ENCODE data around the gene SLC7A7. TPM values are rescaled to one million over a fixed set of nuclear protein-coding genes. Genes with fewer than 3 reads are reported as not detected.
"Not testable (repeated sequence)": the region's sequence is repeated elsewhere in the genome, so short reads cannot be mapped to it uniquely, and the experiment has no call there.

Gene SLC7A7
- total and polyA plus RNA-seq, 4 donors = 2.8 to 14.3 (median 8.8) TPM

DNA sequence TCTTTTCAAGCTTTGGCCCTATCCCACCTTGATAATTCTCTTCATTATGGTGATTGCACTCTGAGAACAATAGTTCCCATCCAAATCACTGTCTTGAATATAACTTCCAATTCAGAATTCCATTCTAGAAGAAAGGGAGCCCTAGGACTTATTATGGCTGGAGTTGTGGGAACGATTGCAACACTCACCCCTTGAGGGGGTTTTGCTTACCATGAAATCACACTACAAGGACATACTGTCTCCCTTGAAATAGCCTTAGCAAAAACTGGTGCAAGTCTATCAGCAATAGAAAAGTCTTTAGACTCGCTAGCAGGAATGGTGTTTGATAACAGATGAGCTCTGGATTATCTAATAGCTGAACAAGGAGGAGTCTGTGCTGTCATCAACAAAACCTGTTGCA lies 80.1 kb downstream of the SLC7A7 start:
- Histone ChIP-seq H3K4me1 (ENCODE audit: control insufficient read depth in 4 of 4, insufficient read depth in 4 of 4, low read length in 3 of 4) (no peaks in the 10 kb centered on the region), H3K27me3 (ENCODE audit: control insufficient read depth in 4 of 4, insufficient read depth in 4 of 4, low read length in 3 of 4) (no peaks in the 10 kb centered on the region), H3K4me3 (ENCODE audit: low read depth in 1 of 3, low read length in 3 of 3) (no peak overlapping the region), H3K9ac (ENCODE audit: low read depth in 1 of 2, low read length in 2 of 2) (no peak overlapping the region), H3K9me3 (ENCODE audit: control insufficient read depth in 4 of 4, low read length in 3 of 4) (peaks cover 0 to 2% (median 0%) of the 10 kb centered on the region in 4 donors), H3K27ac (ENCODE audit: low read depth in 1 of 2, low read length in 2 of 2) (no peak overlapping the region), H3K36me3 (ENCODE audit: control insufficient read depth in 4 of 4, insufficient read depth in 3 of 4, low read depth in 1 of 4, low read length in 3 of 4) (no peaks in the 10 kb centered on the region)
- DNase-seq (ENCODE audit: low spot score) = no peak
- WGBS = 87% methylated on average over 2 of the region's 2 CpGs
- no peak for TF ChIP-seq SP1 (IDR thresholded peaks at IDR 0.05)
- TF ChIP-seq, protein P1, sequence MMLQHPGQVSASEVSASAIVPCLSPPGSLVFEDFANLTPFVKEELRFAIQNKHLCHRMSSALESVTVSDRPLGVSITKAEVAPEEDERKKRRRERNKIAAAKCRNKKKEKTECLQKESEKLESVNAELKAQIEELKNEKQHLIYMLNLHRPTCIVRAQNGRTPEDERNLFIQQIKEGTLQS (IDR thresholded peaks at IDR 0.05) = no peak

DNA sequence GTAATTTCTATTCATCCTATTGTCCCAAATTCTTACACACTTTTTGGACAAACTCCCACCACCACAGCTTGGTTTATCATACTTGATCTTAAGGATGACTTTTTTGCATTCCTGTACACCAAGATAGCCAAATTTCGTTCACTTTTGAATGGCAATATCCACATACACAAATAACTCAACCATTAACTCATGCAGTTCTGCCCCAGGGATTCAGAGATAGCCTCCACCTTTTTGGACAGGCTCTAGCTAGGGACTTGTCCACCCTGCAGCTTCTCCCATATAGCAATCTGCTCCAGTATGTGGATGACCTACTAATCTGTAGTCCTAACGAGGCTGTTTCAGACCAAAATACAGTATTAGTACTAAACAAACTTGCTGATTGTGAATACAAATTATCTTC lies 81.4 kb downstream of the SLC7A7 start:
- WGBS = 60% methylated on average over 2 of the region's 2 CpGs
- Histone ChIP-seq H3K27ac (ENCODE audit: low read depth in 1 of 2, low read length in 2 of 2) (no peak overlapping the region), H3K27me3 (ENCODE audit: control insufficient read depth in 4 of 4, insufficient read depth in 4 of 4, low read length in 3 of 4) (no peaks in the 10 kb centered on the region), H3K4me1 (ENCODE audit: control insufficient read depth in 4 of 4, insufficient read depth in 4 of 4, low read length in 3 of 4) (no peaks in the 10 kb centered on the region), H3K9ac (ENCODE audit: low read depth in 1 of 2, low read length in 2 of 2) (no peak overlapping the region), H3K9me3 (ENCODE audit: control insufficient read depth in 4 of 4, low read length in 3 of 4) (peaks cover 0 to 2% (median 0%) of the 10 kb centered on the region in 4 donors), H3K4me3 (ENCODE audit: low read depth in 1 of 3, low read length in 3 of 3) (no peak overlapping the region), H3K36me3 (ENCODE audit: control insufficient read depth in 4 of 4, insufficient read depth in 3 of 4, low read depth in 1 of 4, low read length in 3 of 4) (no peaks in the 10 kb centered on the region)
- TF ChIP-seq HNF4A (conservative IDR thresholded peaks at IDR 0.05) (no peak), EGR1 (IDR thresholded peaks at IDR 0.05; ENCODE audit: low read depth in 2 of 2) (no peak), HNF4G (IDR thresholded peaks at IDR 0.05) (no peak), NR2F2 (IDR thresholded peaks at IDR 0.05) (no peak), SP1 (IDR thresholded peaks at IDR 0.05) (no peak), YY1 (IDR thresholded peaks at IDR 0.05) (no peak), FOXA1 (IDR thresholded peaks at IDR 0.05) (no peak), TAF1 (conservative IDR thresholded peaks at IDR 0.05) (no peak), RXRA (IDR thresholded peaks at IDR 0.05) (no peak), RAD21 (IDR thresholded peaks at IDR 0.05) (no peak)
- TF ChIP-seq, protein P2, sequence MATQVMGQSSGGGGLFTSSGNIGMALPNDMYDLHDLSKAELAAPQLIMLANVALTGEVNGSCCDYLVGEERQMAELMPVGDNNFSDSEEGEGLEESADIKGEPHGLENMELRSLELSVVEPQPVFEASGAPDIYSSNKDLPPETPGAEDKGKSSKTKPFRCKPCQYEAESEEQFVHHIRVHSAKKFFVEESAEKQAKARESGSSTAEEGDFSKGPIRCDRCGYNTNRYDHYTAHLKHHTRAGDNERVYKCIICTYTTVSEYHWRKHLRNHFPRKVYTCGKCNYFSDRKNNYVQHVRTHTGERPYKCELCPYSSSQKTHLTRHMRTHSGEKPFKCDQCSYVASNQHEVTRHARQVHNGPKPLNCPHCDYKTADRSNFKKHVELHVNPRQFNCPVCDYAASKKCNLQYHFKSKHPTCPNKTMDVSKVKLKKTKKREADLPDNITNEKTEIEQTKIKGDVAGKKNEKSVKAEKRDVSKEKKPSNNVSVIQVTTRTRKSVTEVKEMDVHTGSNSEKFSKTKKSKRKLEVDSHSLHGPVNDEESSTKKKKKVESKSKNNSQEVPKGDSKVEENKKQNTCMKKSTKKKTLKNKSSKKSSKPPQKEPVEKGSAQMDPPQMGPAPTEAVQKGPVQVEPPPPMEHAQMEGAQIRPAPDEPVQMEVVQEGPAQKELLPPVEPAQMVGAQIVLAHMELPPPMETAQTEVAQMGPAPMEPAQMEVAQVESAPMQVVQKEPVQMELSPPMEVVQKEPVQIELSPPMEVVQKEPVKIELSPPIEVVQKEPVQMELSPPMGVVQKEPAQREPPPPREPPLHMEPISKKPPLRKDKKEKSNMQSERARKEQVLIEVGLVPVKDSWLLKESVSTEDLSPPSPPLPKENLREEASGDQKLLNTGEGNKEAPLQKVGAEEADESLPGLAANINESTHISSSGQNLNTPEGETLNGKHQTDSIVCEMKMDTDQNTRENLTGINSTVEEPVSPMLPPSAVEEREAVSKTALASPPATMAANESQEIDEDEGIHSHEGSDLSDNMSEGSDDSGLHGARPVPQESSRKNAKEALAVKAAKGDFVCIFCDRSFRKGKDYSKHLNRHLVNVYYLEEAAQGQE (IDR thresholded peaks at IDR 0.05) = no peak
- TF ChIP-seq, protein P1 (IDR thresholded peaks at IDR 0.05) = no peak
- TF ChIP-seq, protein P3, sequence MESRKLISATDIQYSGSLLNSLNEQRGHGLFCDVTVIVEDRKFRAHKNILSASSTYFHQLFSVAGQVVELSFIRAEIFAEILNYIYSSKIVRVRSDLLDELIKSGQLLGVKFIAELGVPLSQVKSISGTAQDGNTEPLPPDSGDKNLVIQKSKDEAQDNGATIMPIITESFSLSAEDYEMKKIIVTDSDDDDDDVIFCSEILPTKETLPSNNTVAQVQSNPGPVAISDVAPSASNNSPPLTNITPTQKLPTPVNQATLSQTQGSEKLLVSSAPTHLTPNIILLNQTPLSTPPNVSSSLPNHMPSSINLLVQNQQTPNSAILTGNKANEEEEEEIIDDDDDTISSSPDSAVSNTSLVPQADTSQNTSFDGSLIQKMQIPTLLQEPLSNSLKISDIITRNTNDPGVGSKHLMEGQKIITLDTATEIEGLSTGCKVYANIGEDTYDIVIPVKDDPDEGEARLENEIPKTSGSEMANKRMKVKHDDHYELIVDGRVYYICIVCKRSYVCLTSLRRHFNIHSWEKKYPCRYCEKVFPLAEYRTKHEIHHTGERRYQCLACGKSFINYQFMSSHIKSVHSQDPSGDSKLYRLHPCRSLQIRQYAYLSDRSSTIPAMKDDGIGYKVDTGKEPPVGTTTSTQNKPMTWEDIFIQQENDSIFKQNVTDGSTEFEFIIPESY (IDR thresholded peaks at IDR 0.05) = no peak
- no peak for DNase-seq (ENCODE audit: low spot score)

DNA sequence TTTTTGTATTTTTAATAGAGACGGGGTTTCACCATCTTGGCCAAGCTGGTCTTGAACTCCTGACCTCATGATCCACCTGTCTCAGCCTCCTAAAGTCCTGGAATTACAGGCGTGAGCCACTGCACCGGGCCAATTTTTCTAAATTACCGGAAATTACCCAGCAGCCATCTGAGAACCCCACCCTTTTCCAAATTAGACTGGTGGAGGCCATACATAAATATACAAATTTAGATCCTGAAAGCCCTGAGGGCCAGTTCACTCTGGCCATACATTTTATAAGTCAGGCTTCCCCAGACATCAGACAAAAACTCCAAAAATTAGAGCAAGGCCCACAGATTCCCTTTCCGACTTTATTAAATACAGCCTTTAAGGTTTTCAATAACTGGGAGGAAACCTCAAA lies 83.2 kb downstream of the SLC7A7 start:
- 92% methylated on average over 5 of the region's 5 CpGs for WGBS
- not testable (repeated sequence) for H3K4me1 ChIP-seq (ENCODE audit: control insufficient read depth in 4 of 4, insufficient read depth in 4 of 4, low read length in 3 of 4); H3K36me3 ChIP-seq (ENCODE audit: control insufficient read depth in 4 of 4, insufficient read depth in 3 of 4, low read depth in 1 of 4, low read length in 3 of 4); H3K4me3 ChIP-seq (ENCODE audit: low read depth in 1 of 3, low read length in 3 of 3); DNase-seq (ENCODE audit: low spot score); H3K9ac ChIP-seq (ENCODE audit: low read depth in 1 of 2, low read length in 2 of 2); H3K27me3 ChIP-seq (ENCODE audit: control insufficient read depth in 4 of 4, insufficient read depth in 4 of 4, low read length in 3 of 4); H3K9me3 ChIP-seq (ENCODE audit: control insufficient read depth in 4 of 4, low read length in 3 of 4); H3K27ac ChIP-seq (ENCODE audit: low read depth in 1 of 2, low read length in 2 of 2)

All from liver (tissue), 9 donors.